ENCODE data around the gene GALNT5.

DNA sequence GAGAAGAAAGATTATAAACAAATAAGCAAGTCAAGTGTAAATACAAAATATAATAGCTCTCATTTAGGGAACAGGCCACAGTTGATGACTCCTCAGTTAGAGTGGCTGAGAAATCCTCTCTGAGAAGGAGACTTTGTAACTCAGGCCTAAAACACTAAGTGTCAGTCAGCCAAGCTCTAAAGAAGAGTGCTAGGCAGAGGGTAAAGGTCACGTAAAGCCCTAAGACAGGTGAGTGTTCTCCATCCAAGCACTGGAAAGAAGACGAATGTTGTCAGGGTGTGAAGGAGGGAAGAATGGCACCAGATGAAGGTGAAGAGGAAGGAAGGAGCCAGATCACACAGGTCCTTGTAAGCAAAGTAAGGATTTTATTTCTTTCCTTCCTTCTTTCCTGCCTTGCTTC is 43.8 kb downstream of the GALNT5 start:
- TF ChIP-seq TAF1 (conservative IDR thresholded peaks at IDR 0.05) (no peak), REST (IDR thresholded peaks at IDR 0.05) (no peak), CTCF (IDR thresholded peaks at IDR 0.05; ENCODE audit: low read depth, low read length, missing input control) (no peak), JUND (IDR thresholded peaks at IDR 0.05) (no peak), YY1 (IDR thresholded peaks at IDR 0.05) (no peak), SP1 (IDR thresholded peaks at IDR 0.05) (no peak), RAD21 (IDR thresholded peaks at IDR 0.05) (no peak), MAX (IDR thresholded peaks at IDR 0.05) (no peak), FOXA1 (IDR thresholded peaks at IDR 0.05) (no peak), RXRA (IDR thresholded peaks at IDR 0.05) (no peak)
- TF ChIP-seq, protein P1, sequence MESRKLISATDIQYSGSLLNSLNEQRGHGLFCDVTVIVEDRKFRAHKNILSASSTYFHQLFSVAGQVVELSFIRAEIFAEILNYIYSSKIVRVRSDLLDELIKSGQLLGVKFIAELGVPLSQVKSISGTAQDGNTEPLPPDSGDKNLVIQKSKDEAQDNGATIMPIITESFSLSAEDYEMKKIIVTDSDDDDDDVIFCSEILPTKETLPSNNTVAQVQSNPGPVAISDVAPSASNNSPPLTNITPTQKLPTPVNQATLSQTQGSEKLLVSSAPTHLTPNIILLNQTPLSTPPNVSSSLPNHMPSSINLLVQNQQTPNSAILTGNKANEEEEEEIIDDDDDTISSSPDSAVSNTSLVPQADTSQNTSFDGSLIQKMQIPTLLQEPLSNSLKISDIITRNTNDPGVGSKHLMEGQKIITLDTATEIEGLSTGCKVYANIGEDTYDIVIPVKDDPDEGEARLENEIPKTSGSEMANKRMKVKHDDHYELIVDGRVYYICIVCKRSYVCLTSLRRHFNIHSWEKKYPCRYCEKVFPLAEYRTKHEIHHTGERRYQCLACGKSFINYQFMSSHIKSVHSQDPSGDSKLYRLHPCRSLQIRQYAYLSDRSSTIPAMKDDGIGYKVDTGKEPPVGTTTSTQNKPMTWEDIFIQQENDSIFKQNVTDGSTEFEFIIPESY (IDR thresholded peaks at IDR 0.05): no peak
